ENCODE results near the gene ZMYND10.

GRCh38 chr3:50378024-50378423 is 32.5 kb upstream of the ZMYND10 start:
- TF ChIP-seq CTCF (IDR thresholded peaks at IDR 0.05): no peak
- no peak for TF ChIP-seq POLR2A (IDR thresholded peaks at IDR 0.05)
